GM13977 (cell line): Measurements from ENCODE around the gene C20orf144.

Source experiments
- DNase-seq: peaks from one replicate; pipeline ENCODE4 v3.0.0; 2012; ENCODE audit warnings: low spot score
- CTCF ChIP-seq: IDR thresholded peaks from 2 replicates; pipeline ENCODE4 v1.5.1; 2012; ENCODE audit warnings: mild to moderate bottlenecking, control low read depth; ENCODE audit not compliant: insufficient read depth; ENCODE audit errors: extremely low read depth, missing control alignments
- in situ Hi-C: fragments of 300-500 bp; cut with MboI; formaldehyde crosslinking; loops from one replicate; pipeline ENCODE4 v1.12.0; 2022; ENCODE audit warnings: low sequenced_read_pairs, low pct_unique_long_range_greater_than_20kb, mixed read lengths, inconsistent platforms; ENCODE audit not compliant: unreplicated experiment

The C20orf144 gene

GRCh38 chr20:33686984-33687366 lies 24.8 kb downstream of the C20orf144 start:
- in situ Hi-C loops = no loop called here
- TF ChIP-seq CTCF = no peak
- no peak for DNase-seq

- in situ Hi-C loops = no loop called here
- no peak for DNase-seq
- no peak for TF ChIP-seq CTCF
These were observed 25.3 kb downstream of the C20orf144 start for GRCh38 chr20:33687370-33687915.

DNA sequence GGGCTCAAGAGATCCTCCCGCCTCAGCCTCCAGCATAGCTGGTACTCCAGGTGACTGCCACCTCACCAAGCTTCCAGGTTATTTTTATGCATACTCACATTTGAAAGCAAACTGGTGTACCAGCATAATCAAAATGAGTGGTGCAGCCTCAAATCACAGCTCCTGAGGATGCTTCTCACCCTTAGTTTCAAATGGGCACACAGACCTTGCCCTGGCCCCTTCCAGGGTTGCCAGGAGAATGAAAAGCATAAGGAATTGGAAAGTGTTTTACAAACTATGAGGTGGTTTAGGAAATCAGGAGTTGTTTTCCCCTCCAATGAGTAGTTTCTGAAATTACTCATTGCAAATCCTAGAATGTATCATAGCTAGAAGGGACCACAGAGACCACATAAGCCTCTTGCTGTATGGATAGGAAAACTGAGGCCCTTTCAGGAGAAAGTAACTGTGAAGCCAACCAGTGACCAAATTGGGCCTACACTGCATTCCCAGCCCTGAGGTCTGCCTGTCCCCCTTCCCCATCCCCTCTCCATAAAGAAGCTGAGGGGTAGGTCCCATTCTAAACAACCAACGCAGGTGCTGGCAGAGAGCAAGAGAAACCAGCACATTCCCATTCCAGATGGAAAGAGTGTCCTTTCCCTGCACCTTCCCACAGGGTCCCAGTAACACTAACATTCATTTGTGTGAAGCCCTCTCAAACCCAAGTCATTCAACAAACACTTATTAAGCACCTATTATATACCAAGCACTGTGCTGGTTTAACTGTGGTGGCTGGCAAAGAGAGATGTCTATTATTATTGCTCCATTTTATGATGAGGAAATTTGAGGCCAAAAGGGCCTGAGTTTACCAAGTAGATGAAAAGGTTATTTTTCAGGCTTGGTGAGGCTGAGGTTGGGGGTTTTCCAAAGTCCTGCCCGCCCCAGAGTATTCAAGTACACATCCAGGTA lies 26.1 kb downstream of the C20orf144 start:
- in situ Hi-C loops = no loop called here
- no peak for TF ChIP-seq CTCF
- DNase-seq = no peak

GRCh38 chr20:33688938-33689424 lies 26.9 kb downstream of the C20orf144 start:
- in situ Hi-C loops = no loop called here
- TF ChIP-seq CTCF = no peak
- DNase-seq = no peak

GRCh38 chr20:33689493-33689892 lies 27.4 kb downstream of the C20orf144 start:
- DNase-seq = no peak
- in situ Hi-C loops = no loop called here
- no peak for TF ChIP-seq CTCF

DNA sequence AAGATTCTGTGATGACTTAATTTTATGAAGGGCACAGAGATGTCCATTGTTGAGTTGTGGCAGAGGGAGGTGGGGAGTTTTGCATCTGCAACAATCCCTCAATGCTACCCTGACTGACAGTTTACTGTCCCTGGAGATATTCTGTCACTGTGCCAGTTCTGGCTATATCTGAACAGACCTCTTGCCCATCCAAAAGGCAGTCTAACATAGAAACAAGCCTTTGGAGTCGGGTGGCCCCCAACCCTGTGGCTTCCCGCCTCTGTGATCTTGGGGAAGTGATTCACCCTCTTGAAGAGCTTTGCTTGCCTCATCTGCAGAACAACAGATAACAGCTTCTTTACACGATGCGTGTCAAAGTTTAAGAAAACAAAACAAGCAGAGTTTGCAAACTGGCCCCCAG lies 27.8 kb downstream of the C20orf144 start:
- in situ Hi-C loops = no loop called here
- no peak for TF ChIP-seq CTCF
- DNase-seq = no peak
